HG02970 (cell line): ENCODE data around the gene ZNF334.

ENCODE experiments used
- ATAC-seq: cut with Tn5 transposase; IDR thresholded peaks from one replicate; pipeline ENCODE4 v1.9.1; 2021; ENCODE audit warnings: mild to moderate bottlenecking, moderate library complexity, moderate number of reproducible peaks; ENCODE audit not compliant: unreplicated experiment, low FRiP score

Gene ZNF334

DNA sequence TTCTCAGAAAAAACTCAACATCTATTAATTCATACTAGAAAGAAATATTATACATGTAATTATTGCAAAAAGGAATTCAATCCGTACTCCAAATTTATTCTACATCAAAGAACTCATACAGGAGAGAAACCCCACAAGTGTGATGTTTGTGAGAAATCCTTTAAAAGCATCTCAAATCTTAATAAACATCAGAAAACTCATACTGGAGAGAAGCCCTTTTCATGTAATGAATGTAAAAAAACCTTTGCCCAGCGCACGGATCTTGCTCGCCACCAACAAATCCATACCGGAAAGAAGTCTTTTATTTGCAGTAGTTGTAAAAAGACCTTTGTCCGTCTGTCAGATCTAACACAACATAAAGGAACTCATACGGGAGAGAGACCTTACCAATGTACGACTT, 22.0 kb downstream of the ZNF334 start:
- no peak for ATAC-seq

- no peak for ATAC-seq
Measured at GRCh38 chr20:46488451-46488850, 24.9 kb downstream of the ZNF334 start.

GRCh38 chr20:46487628-46488027, 25.7 kb downstream of the ZNF334 start:
- ATAC-seq: no peak

GRCh38 chr20:46485431-46485830, 27.9 kb downstream of the ZNF334 start:
- ATAC-seq: no peak

- ATAC-seq: no peak
Measured at GRCh38 chr20:46484954-46485353, 28.4 kb downstream of the ZNF334 start.

GRCh38 chr20:46483879-46484278, 29.5 kb downstream of the ZNF334 start:
- ATAC-seq: no peak

- no peak for ATAC-seq
Measured at GRCh38 chr20:46482864-46483263, 30.5 kb downstream of the ZNF334 start.

- ATAC-seq: no peak
Measured at GRCh38 chr20:46477640-46478039, 35.7 kb downstream of the ZNF334 start.

DNA sequence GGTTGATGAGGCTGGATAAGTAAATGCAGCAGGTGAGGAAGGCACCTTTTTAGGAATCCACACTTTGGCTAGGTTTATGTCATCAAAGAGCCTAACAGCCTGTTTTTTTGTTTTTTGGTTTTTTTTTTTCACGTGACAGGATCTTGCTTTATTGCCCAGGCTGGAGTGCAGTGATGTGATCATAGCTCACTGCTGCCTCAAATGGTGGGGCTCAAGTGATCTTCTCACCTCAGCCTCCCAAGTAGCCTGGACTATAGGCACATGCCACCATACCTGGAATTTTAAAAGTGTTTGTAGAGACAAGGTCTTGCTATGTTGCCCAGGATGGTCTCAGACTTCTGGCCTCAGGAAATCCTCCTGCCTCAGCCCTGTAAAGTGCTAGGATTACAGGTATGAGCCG, 36.1 kb downstream of the ZNF334 start:
- no peak for ATAC-seq

GRCh38 chr20:46468508-46468907, 44.9 kb downstream of the ZNF334 start:
- ATAC-seq: no peak

GRCh38 chr20:46464451-46464850, 48.9 kb downstream of the ZNF334 start:
- no peak for ATAC-seq

DNA sequence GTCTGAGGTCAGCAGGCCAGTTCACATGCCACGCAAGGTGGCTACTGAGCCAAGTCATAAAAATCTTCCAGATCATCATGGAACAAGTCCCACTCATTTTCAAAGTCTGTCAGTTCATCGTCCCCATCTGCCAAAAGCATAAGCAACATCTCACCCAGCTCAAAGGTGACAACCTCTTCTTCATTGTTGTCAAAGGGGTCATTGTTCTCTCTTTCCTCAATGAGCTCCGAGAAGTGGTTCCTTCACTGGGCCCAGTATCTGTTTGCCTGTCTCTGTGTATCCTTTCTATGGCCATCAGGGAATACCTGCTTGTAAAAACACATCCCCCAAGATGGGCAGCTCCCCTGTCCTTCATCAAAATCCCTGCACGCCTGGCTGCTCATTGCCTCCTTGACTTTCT, 49.5 kb downstream of the ZNF334 start:
- no peak for ATAC-seq

GRCh38 chr20:46461808-46462207, 51.6 kb downstream of the ZNF334 start:
- no peak for ATAC-seq

- no peak for ATAC-seq
Measured at GRCh38 chr20:46458866-46459750, 54.3 kb downstream of the ZNF334 start.

GRCh38 chr20:46456255-46457028, 56.9 kb downstream of the ZNF334 start:
- ATAC-seq: no peak

GRCh38 chr20:46455729-46456128, 57.6 kb downstream of the ZNF334 start:
- no peak for ATAC-seq
